H9 (cell line): Measurements from ENCODE around the gene SLAMF7. TPM values are rescaled to one million over a fixed set of nuclear protein-coding genes. Genes with fewer than 3 reads are reported as not detected.
A peak's percentile ranks its signal among the peaks of the same experiment; 100 is the strongest.

Source experiments
- DNase-seq: peaks from one replicate; pipeline ENCODE4 v3.0.0-alpha.2; 2017
- H2AFZ ChIP-seq: one replicate; pipeline ENCODE4 v1.6.1; 2013; ENCODE audit warnings: mild to moderate bottlenecking, low read length, control low read depth, moderate library complexity
- H2AK5ac ChIP-seq: 2 replicates; pipeline ENCODE4 v1.6.1; 2013; ENCODE audit warnings: low read length, control low read depth, mixed read lengths; ENCODE audit not compliant: insufficient read length
- H2BK120ac ChIP-seq: one replicate; pipeline ENCODE4 v1.6.1; 2013; ENCODE audit warnings: low read depth, mild to moderate bottlenecking, low read length, control low read depth, inconsistent platforms; ENCODE audit not compliant: poor library complexity, severe bottlenecking
- H2BK12ac ChIP-seq: 2 replicates; pipeline ENCODE4 v1.6.1; 2013; ENCODE audit warnings: low read length, control low read depth, mixed read lengths, low read depth; ENCODE audit not compliant: insufficient read length
- H2BK15ac ChIP-seq: 2 replicates; pipeline ENCODE4 v1.6.1; 2013; ENCODE audit warnings: low read depth, low read length, control low read depth
- H2BK20ac ChIP-seq: one replicate; pipeline ENCODE4 v1.6.1; 2013; ENCODE audit warnings: low read depth, mild to moderate bottlenecking, low read length, control low read depth, inconsistent platforms; ENCODE audit not compliant: poor library complexity, severe bottlenecking
- H2BK5ac ChIP-seq: 2 replicates; pipeline ENCODE4 v1.6.1; 2013; ENCODE audit warnings: low read length, control low read depth, mixed read lengths; ENCODE audit not compliant: insufficient read length
- H3K14ac ChIP-seq: 2 replicates; pipeline ENCODE4 v1.6.1; 2013; ENCODE audit warnings: low read length, control low read depth; ENCODE audit not compliant: insufficient read depth
- H3K18ac ChIP-seq: 2 replicates; pipeline ENCODE4 v1.6.1; 2013; ENCODE audit warnings: low read depth, mild to moderate bottlenecking, mixed read lengths, low read length, control low read depth; ENCODE audit not compliant: insufficient read length
- H3K23ac ChIP-seq: 2 replicates; pipeline ENCODE4 v1.6.1; 2013; ENCODE audit warnings: low read length, control low read depth, mixed read lengths, low read depth; ENCODE audit not compliant: insufficient read length
- H3K23me2 ChIP-seq: 2 replicates; pipeline ENCODE4 v1.6.1; 2013; ENCODE audit warnings: low read depth, mild to moderate bottlenecking, mixed read lengths, low read length, control low read depth; ENCODE audit not compliant: insufficient read length, poor library complexity, severe bottlenecking
- H3K27ac ChIP-seq: 2 replicates; pipeline ENCODE4 v1.5.1; 2013; ENCODE audit warnings: low read length, control low read depth, mixed read lengths, low read depth; ENCODE audit not compliant: insufficient read length
- H3K27me3 ChIP-seq: 2 replicates; pipeline ENCODE4 v1.6.1; 2013; ENCODE audit warnings: low read length, control low read depth, inconsistent platforms; ENCODE audit not compliant: insufficient read depth
- H3K4ac ChIP-seq: 2 replicates; pipeline ENCODE4 v1.6.1; 2013; ENCODE audit warnings: low read depth, mild to moderate bottlenecking, control low read depth, inconsistent platforms, low read length, moderate library complexity
- H3K4me1 ChIP-seq: 2 replicates; pipeline ENCODE4 v1.6.1; 2013; ENCODE audit warnings: low read length, control low read depth, inconsistent platforms; ENCODE audit not compliant: insufficient read depth
- H3K4me2 ChIP-seq: 2 replicates; pipeline ENCODE4 v1.6.1; 2013; ENCODE audit warnings: low read length, control low read depth, mixed read lengths; ENCODE audit not compliant: insufficient read length, insufficient read depth
- H3K56ac ChIP-seq: 2 replicates; pipeline ENCODE4 v1.6.1; 2013; ENCODE audit warnings: low read depth, mild to moderate bottlenecking, mixed read lengths, low read length, control low read depth; ENCODE audit not compliant: insufficient read length
- H3K79me1 ChIP-seq: 2 replicates; pipeline ENCODE4 v1.6.1; 2013; ENCODE audit warnings: low read depth, mild to moderate bottlenecking, moderate library complexity, low read length, control low read depth, inconsistent platforms; ENCODE audit not compliant: insufficient read depth, poor library complexity, severe bottlenecking
- H3K79me2 ChIP-seq: 2 replicates; pipeline ENCODE4 v1.6.1; 2013; ENCODE audit warnings: low read length, control low read depth, inconsistent platforms; ENCODE audit not compliant: insufficient read depth
- H3K9ac ChIP-seq: 2 replicates; pipeline ENCODE4 v1.6.1; 2013; ENCODE audit warnings: low read length, control low read depth, mixed read lengths; ENCODE audit not compliant: insufficient read length; ENCODE audit errors: extremely low read depth
- H3K9me3 ChIP-seq: one replicate; pipeline ENCODE4 v1.6.1; 2013; ENCODE audit warnings: low read depth, low read length, inconsistent platforms; ENCODE audit not compliant: control insufficient read depth
- H3T11ph ChIP-seq: one replicate; pipeline ENCODE4 v1.6.1; 2013; ENCODE audit warnings: mild to moderate bottlenecking, low read length, control low read depth, inconsistent platforms
- H4K20me1 ChIP-seq: one replicate; pipeline ENCODE4 v1.6.1; 2013; ENCODE audit not compliant: control insufficient read depth, insufficient read length, insufficient read depth
- H4K5ac ChIP-seq: 2 replicates; pipeline ENCODE4 v1.6.1; 2013; ENCODE audit warnings: low read depth, mild to moderate bottlenecking, mixed read lengths, low read length, control low read depth; ENCODE audit not compliant: insufficient read length
- H4K8ac ChIP-seq: replicated peaks from 2 replicates; pipeline ENCODE4 v1.6.1; 2013; ENCODE audit warnings: low read length, control low read depth, mixed read lengths, low read depth; ENCODE audit not compliant: insufficient read length
- H4K91ac ChIP-seq: 2 replicates; pipeline ENCODE4 v1.6.1; 2013; ENCODE audit warnings: low read depth, mild to moderate bottlenecking, moderate library complexity, mixed read lengths, low read length, control low read depth; ENCODE audit not compliant: insufficient read length
- H3K27ac Mint-ChIP-seq, 3 experiments: 2 replicates in 2 of 3; 3 replicates in 1 of 3; pipeline ENCODE4 v1.8.0; 2020 to 2021; ENCODE audit warnings: mixed read lengths in 3 of 3, mild to moderate bottlenecking in 1 of 3, moderate library complexity in 1 of 3
- H3K27me3 Mint-ChIP-seq: 2 replicates; pipeline ENCODE4 v1.8.0; 2021; ENCODE audit warnings: low read depth, mild to moderate bottlenecking, moderate library complexity, mixed read lengths
- H3K36me3 Mint-ChIP-seq, 3 experiments: 2 replicates in 2 of 3; 3 replicates in 1 of 3; pipeline ENCODE4 v1.8.0; 2020 to 2021; ENCODE audit warnings: low read depth in 3 of 3, mixed read lengths in 3 of 3; ENCODE audit not compliant: insufficient read depth in 1 of 3
- H3K4me1 Mint-ChIP-seq, 2 experiments: 2 replicates each; pipeline ENCODE4 v1.8.0; 2020; ENCODE audit warnings: mixed read lengths in 2 of 2
- H3K4me3 Mint-ChIP-seq, 2 experiments: 2 replicates in 1 of 2; 3 replicates in 1 of 2; pipeline ENCODE4 v1.8.0; 2020 to 2021; ENCODE audit warnings: mild to moderate bottlenecking in 2 of 2, mixed read lengths in 2 of 2, moderate library complexity in 1 of 2
- H3K9me3 Mint-ChIP-seq, 2 experiments: 2 replicates in 1 of 2; 3 replicates in 1 of 2; pipeline ENCODE4 v1.8.0; 2020; ENCODE audit warnings: mild to moderate bottlenecking in 2 of 2, mixed read lengths in 2 of 2, moderate library complexity in 1 of 2
- total RNA-seq: library from RNA; stranded (reverse); gene quantifications from 2 replicates; pipeline ENCODE4 v1.2.1, GENCODE V29; 2021
- TF ChIP-seq, protein P1 (sequence below): fragments of 200-600 bp; sonication (generic); conservative IDR thresholded peaks from 3 replicates; pipeline ENCODE4 v1.8.0; 2021; ENCODE audit warnings: antibody characterized with exemption, mild to moderate bottlenecking

Gene SLAMF7
- total RNA-seq, 1 experiment from 2014 or later = not detected

- Histone ChIP-seq H3K4me1 (no peaks in the 10 kb centered on the region), H4K20me1 (no peaks in the 10 kb centered on the region), H3K18ac (no peak overlapping the region), H3K4ac (no peak overlapping the region), H3K27me3 (no peaks in the 10 kb centered on the region), H4K91ac (no peak overlapping the region), H3K14ac (no peak overlapping the region), H3K79me2 (no peaks in the 10 kb centered on the region), H2AFZ (no peak overlapping the region), H2AK5ac (no peak overlapping the region), H4K8ac (no peak overlapping the region), H2BK120ac (no peak overlapping the region), H3K23ac (no peak overlapping the region), H3K56ac (no peak overlapping the region), H3K9me3 (no peaks in the 10 kb centered on the region), H3K4me2 (no peak overlapping the region), H3K79me1 (no peaks in the 10 kb centered on the region), H2BK20ac (no peak overlapping the region), H3K27ac (no peak overlapping the region), H3T11ph (no peak overlapping the region), H3K9ac (no peak overlapping the region), H4K5ac (no peak overlapping the region), H2BK15ac (no peak overlapping the region), H2BK5ac (no peak overlapping the region), H2BK12ac (no peak overlapping the region), H3K23me2 (no peaks in the 10 kb centered on the region)
- Mint-ChIP-seq H3K9me3 (peaks cover 0 to 3% of the 10 kb centered on the region in 2 experiments; a peak in 1 of 5 replicates), H3K27ac (no peak overlapping the region), H3K27me3 (no peaks in the 10 kb centered on the region), H3K36me3 (no peaks in the 10 kb centered on the region), H3K4me3 (no peak overlapping the region), H3K4me1 (peaks cover 10 to 11% of the 10 kb centered on the region in 2 experiments)
- TF ChIP-seq, protein P1, sequence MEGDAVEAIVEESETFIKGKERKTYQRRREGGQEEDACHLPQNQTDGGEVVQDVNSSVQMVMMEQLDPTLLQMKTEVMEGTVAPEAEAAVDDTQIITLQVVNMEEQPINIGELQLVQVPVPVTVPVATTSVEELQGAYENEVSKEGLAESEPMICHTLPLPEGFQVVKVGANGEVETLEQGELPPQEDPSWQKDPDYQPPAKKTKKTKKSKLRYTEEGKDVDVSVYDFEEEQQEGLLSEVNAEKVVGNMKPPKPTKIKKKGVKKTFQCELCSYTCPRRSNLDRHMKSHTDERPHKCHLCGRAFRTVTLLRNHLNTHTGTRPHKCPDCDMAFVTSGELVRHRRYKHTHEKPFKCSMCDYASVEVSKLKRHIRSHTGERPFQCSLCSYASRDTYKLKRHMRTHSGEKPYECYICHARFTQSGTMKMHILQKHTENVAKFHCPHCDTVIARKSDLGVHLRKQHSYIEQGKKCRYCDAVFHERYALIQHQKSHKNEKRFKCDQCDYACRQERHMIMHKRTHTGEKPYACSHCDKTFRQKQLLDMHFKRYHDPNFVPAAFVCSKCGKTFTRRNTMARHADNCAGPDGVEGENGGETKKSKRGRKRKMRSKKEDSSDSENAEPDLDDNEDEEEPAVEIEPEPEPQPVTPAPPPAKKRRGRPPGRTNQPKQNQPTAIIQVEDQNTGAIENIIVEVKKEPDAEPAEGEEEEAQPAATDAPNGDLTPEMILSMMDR = peak; percentile 80
- peak; percentile 59 for DNase-seq
Measured at GRCh38 chr1:160768295-160768657, 29.2 kb downstream of the SLAMF7 start.
